ENCODE results near the gene USP31. TPM values are rescaled to one million over a fixed set of nuclear protein-coding genes. Genes with fewer than 3 reads are reported as not detected.

Gene USP31
- total and polyA plus RNA-seq, 2 of the 13 experiments (the other 11 are each of a cell fraction or from before 2014, with no cell fraction given), result 22.5 to 23.3 TPM

DNA sequence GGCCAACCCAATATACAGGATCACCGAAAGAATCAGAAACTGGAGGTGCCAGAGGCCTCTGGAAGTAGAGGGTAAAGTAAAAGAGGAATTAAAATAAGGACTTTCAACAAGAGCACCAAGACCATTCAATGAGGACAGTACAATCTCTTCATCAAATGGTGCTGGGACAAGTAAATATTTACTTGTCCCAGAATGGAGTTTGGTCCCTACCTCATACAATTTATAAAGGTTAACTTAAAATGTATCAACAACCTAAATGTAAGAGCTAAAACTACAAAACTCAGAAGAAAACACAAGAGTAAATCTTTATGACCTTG, 56.5 kb downstream of the USP31 start (continued):
- TF ChIP-seq ZNF205 (CRISPR knock-in tag; IDR thresholded peaks at IDR 0.05) (0 out of 2 replicates have a peak, but pooled peaks have one; percentile 27), ZNF251 (CRISPR knock-in tag; IDR thresholded peaks at IDR 0.05) (no peak), GATA4 (IDR thresholded peaks at IDR 0.05; ENCODE audit: borderline replicate concordance, low read depth) (no peak), HDAC2 (CRISPR knock-in tag; IDR thresholded peaks at IDR 0.05) (0 out of 2 replicates have a peak, but pooled peaks have one; percentile 30), ZNF446 (CRISPR knock-in tag; IDR thresholded peaks at IDR 0.05) (no peak), KLF15 (CRISPR knock-in tag; IDR thresholded peaks at IDR 0.05; ENCODE audit: borderline replicate concordance) (no peak), SNAI1 (CRISPR knock-in tag; IDR thresholded peaks at IDR 0.05; ENCODE audit: borderline replicate concordance) (no peak), STAT5B (CRISPR knock-in tag; IDR thresholded peaks at IDR 0.05) (no peak), ZMAT5 (CRISPR knock-in tag; IDR thresholded peaks at IDR 0.05; ENCODE audit: borderline replicate concordance, low read depth) (no peak), KLF16 (CRISPR knock-in tag; IDR thresholded peaks at IDR 0.05) (no peak), NCOA2 (CRISPR knock-in tag; IDR thresholded peaks at IDR 0.05) (peak; percentile 50), SOX6 (IDR thresholded peaks at IDR 0.05) (no peak), SOX6 (CRISPR knock-in tag; IDR thresholded peaks at IDR 0.05) (peak; percentile 54; the same call in 1 of the 2 replicates)
- TF ChIP-seq, protein P1, sequence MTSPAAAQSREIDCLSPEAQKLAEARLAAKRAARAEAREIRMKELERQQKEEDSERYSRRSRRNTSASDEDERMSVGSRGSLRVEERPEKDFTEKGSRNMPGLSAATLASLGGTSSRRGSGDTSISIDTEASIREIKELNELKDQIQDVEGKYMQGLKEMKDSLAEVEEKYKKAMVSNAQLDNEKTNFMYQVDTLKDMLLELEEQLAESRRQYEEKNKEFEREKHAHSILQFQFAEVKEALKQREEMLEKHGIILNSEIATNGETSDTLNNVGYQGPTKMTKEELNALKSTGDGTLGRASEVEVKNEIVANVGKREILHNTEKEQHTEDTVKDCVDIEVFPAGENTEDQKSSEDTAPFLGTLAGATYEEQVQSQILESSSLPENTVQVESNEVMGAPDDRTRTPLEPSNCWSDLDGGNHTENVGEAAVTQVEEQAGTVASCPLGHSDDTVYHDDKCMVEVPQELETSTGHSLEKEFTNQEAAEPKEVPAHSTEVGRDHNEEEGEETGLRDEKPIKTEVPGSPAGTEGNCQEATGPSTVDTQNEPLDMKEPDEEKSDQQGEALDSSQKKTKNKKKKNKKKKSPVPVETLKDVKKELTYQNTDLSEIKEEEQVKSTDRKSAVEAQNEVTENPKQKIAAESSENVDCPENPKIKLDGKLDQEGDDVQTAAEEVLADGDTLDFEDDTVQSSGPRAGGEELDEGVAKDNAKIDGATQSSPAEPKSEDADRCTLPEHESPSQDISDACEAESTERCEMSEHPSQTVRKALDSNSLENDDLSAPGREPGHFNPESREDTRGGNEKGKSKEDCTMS (CRISPR knock-in tag; conservative IDR thresholded peaks at IDR 0.05), result no peak
- TF ChIP-seq, protein P2, sequence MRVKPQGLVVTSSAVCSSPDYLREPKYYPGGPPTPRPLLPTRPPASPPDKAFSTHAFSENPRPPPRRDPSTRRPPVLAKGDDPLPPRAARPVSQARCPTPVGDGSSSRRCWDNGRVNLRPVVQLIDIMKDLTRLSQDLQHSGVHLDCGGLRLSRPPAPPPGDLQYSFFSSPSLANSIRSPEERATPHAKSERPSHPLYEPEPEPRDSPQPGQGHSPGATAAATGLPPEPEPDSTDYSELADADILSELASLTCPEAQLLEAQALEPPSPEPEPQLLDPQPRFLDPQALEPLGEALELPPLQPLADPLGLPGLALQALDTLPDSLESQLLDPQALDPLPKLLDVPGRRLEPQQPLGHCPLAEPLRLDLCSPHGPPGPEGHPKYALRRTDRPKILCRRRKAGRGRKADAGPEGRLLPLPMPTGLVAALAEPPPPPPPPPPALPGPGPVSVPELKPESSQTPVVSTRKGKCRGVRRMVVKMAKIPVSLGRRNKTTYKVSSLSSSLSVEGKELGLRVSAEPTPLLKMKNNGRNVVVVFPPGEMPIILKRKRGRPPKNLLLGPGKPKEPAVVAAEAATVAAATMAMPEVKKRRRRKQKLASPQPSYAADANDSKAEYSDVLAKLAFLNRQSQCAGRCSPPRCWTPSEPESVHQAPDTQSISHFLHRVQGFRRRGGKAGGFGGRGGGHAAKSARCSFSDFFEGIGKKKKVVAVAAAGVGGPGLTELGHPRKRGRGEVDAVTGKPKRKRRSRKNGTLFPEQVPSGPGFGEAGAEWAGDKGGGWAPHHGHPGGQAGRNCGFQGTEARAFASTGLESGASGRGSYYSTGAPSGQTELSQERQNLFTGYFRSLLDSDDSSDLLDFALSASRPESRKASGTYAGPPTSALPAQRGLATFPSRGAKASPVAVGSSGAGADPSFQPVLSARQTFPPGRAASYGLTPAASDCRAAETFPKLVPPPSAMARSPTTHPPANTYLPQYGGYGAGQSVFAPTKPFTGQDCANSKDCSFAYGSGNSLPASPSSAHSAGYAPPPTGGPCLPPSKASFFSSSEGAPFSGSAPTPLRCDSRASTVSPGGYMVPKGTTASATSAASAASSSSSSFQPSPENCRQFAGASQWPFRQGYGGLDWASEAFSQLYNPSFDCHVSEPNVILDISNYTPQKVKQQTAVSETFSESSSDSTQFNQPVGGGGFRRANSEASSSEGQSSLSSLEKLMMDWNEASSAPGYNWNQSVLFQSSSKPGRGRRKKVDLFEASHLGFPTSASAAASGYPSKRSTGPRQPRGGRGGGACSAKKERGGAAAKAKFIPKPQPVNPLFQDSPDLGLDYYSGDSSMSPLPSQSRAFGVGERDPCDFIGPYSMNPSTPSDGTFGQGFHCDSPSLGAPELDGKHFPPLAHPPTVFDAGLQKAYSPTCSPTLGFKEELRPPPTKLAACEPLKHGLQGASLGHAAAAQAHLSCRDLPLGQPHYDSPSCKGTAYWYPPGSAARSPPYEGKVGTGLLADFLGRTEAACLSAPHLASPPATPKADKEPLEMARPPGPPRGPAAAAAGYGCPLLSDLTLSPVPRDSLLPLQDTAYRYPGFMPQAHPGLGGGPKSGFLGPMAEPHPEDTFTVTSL (CRISPR knock-in tag; IDR thresholded peaks at IDR 0.05; ENCODE audit: borderline replicate concordance), result peak; percentile 84; the same call in 1 of the 2 replicates

Data from HepG2 (cell line).